ENCODE results near the gene FAM200A.

FAM200A gene

DNA sequence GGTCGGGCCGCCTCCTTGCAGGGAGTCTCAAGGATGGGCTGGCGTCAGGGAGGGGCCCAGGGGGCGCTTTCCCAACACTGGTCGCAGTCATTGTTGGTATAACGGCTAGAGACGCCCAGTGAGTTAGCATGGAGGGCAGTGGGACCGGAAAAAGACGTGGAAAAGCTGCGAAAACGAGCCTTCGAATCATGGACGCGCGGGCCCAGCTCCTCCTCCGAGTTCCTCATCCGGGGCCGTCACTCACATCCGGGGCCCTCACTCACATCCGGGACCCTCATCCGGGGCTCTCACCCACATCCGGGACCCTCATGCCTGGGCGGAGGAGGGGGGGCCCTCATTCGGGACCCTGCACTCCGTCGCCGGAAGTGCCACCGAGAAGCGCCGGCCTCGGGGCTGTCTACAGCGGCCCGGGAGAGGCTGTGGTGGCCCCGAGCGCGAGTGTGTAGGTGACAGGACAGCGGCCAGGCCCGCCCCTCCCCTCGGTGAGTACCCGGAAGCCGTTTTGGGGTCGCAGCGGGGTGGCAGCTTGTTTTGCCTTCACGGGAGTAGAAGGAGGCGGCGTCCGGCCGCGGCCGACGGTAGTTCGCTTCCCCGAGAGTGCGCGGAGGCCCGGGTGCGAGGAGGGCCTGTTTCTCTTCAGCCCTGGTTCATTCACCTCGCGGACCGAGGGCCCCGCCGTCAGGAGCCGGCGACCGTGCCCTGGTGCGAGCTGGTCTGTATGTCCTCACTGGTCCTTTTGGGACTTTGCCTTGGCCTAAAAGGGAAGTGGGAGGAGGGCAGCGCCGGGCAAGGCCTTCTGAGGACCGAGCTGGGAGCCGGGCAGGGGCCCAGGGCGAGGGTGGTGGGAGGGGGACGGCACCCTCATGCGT lies 6.6 kb upstream of the FAM200A start, which contains the start of gene ZNF655 (continued):
- TF ChIP-seq, protein P1, sequence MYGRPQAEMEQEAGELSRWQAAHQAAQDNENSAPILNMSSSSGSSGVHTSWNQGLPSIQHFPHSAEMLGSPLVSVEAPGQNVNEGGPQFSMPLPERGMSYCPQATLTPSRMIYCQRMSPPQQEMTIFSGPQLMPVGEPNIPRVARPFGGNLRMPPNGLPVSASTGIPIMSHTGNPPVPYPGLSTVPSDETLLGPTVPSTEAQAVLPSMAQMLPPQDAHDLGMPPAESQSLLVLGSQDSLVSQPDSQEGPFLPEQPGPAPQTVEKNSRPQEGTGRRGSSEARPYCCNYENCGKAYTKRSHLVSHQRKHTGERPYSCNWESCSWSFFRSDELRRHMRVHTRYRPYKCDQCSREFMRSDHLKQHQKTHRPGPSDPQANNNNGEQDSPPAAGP (tag by site-specific recombination; IDR thresholded peaks at IDR 0.05): peak; percentile 59; the same call in 1 of the 2 replicates
- TF ChIP-seq EGR2 (tag by site-specific recombination; IDR thresholded peaks at IDR 0.05; ENCODE audit: low read depth): 0 out of 2 replicates have a peak, but pooled peaks have one; percentile 33
- TF ChIP-seq ZNF621 (tag by site-specific recombination; IDR thresholded peaks at IDR 0.05): no peak
- peak; percentile 48 for TF ChIP-seq OSR2 (tag by site-specific recombination; IDR thresholded peaks at IDR 0.05)
- peak; percentile 76 for TF ChIP-seq ZEB2 (tag by site-specific recombination; IDR thresholded peaks at IDR 0.05)
- peak; percentile 20 for TF ChIP-seq ZNF24 (tag by site-specific recombination; IDR thresholded peaks at IDR 0.05)
- TF ChIP-seq ZNF248 (tag by site-specific recombination; IDR thresholded peaks at IDR 0.05): no peak
- TF ChIP-seq ZNF792 (tag by site-specific recombination; IDR thresholded peaks at IDR 0.05): 0 out of 2 replicates have a peak, but pooled peaks have one; percentile 19
- no peak for TF ChIP-seq ZNF292 (tag by site-specific recombination; IDR thresholded peaks at IDR 0.05; ENCODE audit: borderline replicate concordance, low read depth)
- peak; percentile 64; the same call in 1 of the 2 replicates for TF ChIP-seq ZNF341 (tag by site-specific recombination; IDR thresholded peaks at IDR 0.05; ENCODE audit: low read depth)
- no peak for TF ChIP-seq MYNN (tag by site-specific recombination; IDR thresholded peaks at IDR 0.05; ENCODE audit: borderline replicate concordance)
- TF ChIP-seq, protein P2, sequence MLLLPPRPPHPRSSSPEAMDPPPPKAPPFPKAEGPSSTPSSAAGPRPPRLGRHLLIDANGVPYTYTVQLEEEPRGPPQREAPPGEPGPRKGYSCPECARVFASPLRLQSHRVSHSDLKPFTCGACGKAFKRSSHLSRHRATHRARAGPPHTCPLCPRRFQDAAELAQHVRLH (tag by site-specific recombination; IDR thresholded peaks at IDR 0.05): peak; percentile 50
- peak; percentile 63 for TF ChIP-seq GLIS2 (tag by site-specific recombination; IDR thresholded peaks at IDR 0.05)
- peak; percentile 38 for TF ChIP-seq ZBTB8A (tag by site-specific recombination; IDR thresholded peaks at IDR 0.05)
- TF ChIP-seq ZNF391 (tag by site-specific recombination; IDR thresholded peaks at IDR 0.05; ENCODE audit: borderline replicate concordance, low read depth): peak; percentile 53; the same call in 1 of the 2 replicates
- TF ChIP-seq, protein P3, sequence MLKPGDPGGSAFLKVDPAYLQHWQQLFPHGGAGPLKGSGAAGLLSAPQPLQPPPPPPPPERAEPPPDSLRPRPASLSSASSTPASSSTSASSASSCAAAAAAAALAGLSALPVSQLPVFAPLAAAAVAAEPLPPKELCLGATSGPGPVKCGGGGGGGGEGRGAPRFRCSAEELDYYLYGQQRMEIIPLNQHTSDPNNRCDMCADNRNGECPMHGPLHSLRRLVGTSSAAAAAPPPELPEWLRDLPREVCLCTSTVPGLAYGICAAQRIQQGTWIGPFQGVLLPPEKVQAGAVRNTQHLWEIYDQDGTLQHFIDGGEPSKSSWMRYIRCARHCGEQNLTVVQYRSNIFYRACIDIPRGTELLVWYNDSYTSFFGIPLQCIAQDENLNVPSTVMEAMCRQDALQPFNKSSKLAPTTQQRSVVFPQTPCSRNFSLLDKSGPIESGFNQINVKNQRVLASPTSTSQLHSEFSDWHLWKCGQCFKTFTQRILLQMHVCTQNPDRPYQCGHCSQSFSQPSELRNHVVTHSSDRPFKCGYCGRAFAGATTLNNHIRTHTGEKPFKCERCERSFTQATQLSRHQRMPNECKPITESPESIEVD (tag by site-specific recombination; IDR thresholded peaks at IDR 0.05): no peak
- TF ChIP-seq, protein P4, sequence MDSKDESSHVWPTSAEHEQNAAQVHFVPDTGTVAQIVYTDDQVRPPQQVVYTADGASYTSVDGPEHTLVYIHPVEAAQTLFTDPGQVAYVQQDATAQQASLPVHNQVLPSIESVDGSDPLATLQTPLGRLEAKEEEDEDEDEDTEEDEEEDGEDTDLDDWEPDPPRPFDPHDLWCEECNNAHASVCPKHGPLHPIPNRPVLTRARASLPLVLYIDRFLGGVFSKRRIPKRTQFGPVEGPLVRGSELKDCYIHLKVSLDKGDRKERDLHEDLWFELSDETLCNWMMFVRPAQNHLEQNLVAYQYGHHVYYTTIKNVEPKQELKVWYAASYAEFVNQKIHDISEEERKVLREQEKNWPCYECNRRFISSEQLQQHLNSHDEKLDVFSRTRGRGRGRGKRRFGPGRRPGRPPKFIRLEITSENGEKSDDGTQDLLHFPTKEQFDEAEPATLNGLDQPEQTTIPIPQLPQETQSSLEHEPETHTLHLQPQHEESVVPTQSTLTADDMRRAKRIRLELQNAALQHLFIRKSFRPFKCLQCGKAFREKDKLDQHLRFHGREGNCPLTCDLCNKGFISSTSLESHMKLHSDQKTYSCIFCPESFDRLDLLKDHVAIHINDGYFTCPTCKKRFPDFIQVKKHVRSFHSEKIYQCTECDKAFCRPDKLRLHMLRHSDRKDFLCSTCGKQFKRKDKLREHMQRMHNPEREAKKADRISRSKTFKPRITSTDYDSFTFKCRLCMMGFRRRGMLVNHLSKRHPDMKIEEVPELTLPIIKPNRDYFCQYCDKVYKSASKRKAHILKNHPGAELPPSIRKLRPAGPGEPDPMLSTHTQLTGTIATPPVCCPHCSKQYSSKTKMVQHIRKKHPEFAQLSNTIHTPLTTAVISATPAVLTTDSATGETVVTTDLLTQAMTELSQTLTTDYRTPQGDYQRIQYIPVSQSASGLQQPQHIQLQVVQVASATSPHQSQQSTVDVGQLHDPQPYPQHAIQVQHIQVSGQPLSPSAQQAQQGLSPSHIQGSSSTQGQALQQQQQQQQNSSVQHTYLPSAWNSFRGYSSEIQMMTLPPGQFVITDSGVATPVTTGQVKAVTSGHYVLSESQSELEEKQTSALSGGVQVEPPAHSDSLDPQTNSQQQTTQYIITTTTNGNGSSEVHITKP (tag by site-specific recombination; IDR thresholded peaks at IDR 0.05): 0 out of 2 replicates have a peak, but pooled peaks have one; percentile 36
- TF ChIP-seq ZNF2 (tag by site-specific recombination; IDR thresholded peaks at IDR 0.05): peak; percentile 34; the same call in 1 of the 2 replicates
- TF ChIP-seq, protein P5, sequence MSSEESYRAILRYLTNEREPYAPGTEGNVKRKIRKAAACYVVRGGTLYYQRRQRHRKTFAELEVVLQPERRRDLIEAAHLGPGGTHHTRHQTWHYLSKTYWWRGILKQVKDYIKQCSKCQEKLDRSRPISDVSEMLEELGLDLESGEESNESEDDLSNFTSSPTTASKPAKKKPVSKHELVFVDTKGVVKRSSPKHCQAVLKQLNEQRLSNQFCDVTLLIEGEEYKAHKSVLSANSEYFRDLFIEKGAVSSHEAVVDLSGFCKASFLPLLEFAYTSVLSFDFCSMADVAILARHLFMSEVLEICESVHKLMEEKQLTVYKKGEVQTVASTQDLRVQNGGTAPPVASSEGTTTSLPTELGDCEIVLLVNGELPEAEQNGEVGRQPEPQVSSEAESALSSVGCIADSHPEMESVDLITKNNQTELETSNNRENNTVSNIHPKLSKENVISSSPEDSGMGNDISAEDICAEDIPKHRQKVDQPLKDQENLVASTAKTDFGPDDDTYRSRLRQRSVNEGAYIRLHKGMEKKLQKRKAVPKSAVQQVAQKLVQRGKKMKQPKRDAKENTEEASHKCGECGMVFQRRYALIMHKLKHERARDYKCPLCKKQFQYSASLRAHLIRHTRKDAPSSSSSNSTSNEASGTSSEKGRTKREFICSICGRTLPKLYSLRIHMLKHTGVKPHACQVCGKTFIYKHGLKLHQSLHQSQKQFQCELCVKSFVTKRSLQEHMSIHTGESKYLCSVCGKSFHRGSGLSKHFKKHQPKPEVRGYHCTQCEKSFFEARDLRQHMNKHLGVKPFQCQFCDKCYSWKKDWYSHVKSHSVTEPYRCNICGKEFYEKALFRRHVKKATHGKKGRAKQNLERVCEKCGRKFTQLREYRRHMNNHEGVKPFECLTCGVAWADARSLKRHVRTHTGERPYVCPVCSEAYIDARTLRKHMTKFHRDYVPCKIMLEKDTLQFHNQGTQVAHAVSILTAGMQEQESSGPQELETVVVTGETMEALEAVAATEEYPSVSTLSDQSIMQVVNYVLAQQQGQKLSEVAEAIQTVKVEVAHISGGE (tag by site-specific recombination; conservative IDR thresholded peaks at IDR 0.05; ENCODE audit: low read depth): peak; percentile 95
- no peak for TF ChIP-seq ZNF558 (tag by site-specific recombination; IDR thresholded peaks at IDR 0.05)
- peak; percentile 26; the same call in 1 of the 2 replicates for TF ChIP-seq ZFHX2 (tag by site-specific recombination; conservative IDR thresholded peaks at IDR 0.05)
- TF ChIP-seq, protein P6, sequence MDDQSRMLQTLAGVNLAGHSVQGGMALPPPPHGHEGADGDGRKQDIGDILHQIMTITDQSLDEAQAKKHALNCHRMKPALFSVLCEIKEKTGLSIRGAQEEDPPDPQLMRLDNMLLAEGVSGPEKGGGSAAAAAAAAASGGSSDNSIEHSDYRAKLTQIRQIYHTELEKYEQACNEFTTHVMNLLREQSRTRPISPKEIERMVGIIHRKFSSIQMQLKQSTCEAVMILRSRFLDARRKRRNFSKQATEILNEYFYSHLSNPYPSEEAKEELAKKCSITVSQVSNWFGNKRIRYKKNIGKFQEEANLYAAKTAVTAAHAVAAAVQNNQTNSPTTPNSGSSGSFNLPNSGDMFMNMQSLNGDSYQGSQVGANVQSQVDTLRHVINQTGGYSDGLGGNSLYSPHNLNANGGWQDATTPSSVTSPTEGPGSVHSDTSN (CRISPR knock-in tag; IDR thresholded peaks at IDR 0.05): peak; percentile 69; the same call in 1 of the 2 replicates
- TF ChIP-seq ZIC2 (tag by site-specific recombination; IDR thresholded peaks at IDR 0.05): no peak; the same call in 1 of the 2 replicates
- peak; percentile 60 for TF ChIP-seq KLF16 (tag by site-specific recombination; IDR thresholded peaks at IDR 0.05)
- peak; percentile 22 for TF ChIP-seq KLF9 (tag by site-specific recombination; IDR thresholded peaks at IDR 0.05; ENCODE audit: low read depth)
- peak; percentile 82; the same call in 1 of the 2 replicates for TF ChIP-seq YY2 (tag by site-specific recombination; IDR thresholded peaks at IDR 0.05)
- TF ChIP-seq KLF8 (tag by site-specific recombination; IDR thresholded peaks at IDR 0.05): peak; percentile 39; the same call in 1 of the 2 replicates
- TF ChIP-seq ZNF660 (tag by site-specific recombination; IDR thresholded peaks at IDR 0.05): 0 out of 2 replicates have a peak, but pooled peaks have one; percentile 38
